ENCODE measurements around the gene AATF. TPM values are rescaled to one million over a fixed set of nuclear protein-coding genes. Genes with fewer than 3 reads are reported as not detected.

The AATF gene
- total and polyA plus RNA-seq, 12 donors = 21.0 to 68.2 (median 41.1) TPM

DNA sequence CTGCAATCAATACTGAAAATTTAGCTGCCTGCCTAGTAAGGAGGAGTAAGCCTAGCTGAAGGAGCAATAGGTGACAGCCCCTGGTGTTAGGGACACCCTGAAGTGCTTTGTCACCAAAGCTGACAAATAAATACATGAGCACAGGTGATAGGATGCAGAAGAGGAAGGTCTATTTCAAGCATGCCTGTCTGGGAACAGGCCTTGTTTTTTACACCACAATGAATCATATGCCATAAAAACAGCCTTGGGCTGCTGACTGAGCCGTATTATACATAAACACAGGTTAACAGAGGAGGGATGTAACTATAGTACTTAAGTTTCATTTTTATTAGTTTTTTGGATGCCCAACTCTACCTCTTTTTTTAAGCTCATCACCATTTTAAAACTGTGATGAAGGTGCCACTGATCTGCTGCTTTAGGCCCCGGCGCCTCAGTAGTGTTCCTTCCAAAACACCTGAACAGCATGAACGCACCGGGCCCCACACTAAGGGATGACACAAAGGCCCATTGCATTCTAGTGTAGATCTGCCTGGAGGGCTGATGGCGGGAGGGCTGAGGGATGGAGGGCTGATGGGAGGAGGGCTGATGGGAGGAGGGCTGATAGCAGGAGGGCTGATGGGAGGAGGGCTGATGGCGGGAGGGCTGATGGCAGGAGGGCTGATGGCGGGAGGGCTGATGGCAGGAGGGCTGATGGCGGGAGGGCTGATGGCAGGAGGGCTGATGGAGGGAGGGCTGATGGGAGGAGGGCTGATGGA, 150.3 kb downstream of the AATF start:
- Histone ChIP-seq H3K4me1 (replicated peaks in 1 of 2) (peaks cover 6 to 9% of the 10 kb centered on the region in 2 donors), H3K36me3 (replicated peaks in 1 of 2) (peaks cover 0 to 19% of the 10 kb centered on the region in 2 donors), H3K27ac (no peak overlapping the region), H3K27me3 (no peaks in the 10 kb centered on the region), H3K4me3 (no peak overlapping the region), H3K9me3 (replicated peaks in 1 of 3) (no peaks in the 10 kb centered on the region)
- no peak for DNase-seq
- 90 to 95% (median 91%) methylated on average over 9 of the region's 9 CpGs for WGBS, 4 donors
- intact Hi-C loops (cut with DNase I) = no loop called here
- no peak for TF ChIP-seq POLR2A (IDR thresholded peaks at IDR 0.05)
- TF ChIP-seq, protein P1, sequence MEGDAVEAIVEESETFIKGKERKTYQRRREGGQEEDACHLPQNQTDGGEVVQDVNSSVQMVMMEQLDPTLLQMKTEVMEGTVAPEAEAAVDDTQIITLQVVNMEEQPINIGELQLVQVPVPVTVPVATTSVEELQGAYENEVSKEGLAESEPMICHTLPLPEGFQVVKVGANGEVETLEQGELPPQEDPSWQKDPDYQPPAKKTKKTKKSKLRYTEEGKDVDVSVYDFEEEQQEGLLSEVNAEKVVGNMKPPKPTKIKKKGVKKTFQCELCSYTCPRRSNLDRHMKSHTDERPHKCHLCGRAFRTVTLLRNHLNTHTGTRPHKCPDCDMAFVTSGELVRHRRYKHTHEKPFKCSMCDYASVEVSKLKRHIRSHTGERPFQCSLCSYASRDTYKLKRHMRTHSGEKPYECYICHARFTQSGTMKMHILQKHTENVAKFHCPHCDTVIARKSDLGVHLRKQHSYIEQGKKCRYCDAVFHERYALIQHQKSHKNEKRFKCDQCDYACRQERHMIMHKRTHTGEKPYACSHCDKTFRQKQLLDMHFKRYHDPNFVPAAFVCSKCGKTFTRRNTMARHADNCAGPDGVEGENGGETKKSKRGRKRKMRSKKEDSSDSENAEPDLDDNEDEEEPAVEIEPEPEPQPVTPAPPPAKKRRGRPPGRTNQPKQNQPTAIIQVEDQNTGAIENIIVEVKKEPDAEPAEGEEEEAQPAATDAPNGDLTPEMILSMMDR (IDR thresholded peaks at IDR 0.05) = no peak

DNA sequence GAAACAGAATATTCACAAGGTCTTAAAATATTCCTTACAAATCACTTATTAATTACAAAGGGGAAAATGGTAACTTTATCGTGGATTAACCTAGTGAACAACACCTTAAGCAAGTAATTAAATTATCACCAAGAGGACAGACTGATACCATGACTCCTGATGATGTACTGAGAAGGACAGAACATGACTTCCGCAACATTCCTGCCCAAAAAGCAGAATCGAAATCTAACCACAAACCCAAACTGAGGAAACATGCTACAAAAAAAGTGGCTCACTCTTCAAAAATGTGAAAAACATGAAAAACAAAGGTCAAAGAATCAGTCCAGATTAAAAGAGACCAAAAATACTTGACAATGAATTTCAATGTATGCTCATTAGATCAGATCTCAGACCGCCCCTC, 151.5 kb downstream of the AATF start:
- 74 to 86% (median 83%) methylated on average over 4 of the region's 4 CpGs for WGBS, 4 donors
- TF ChIP-seq POLR2A (IDR thresholded peaks at IDR 0.05) = no peak
- TF ChIP-seq, protein P1 (IDR thresholded peaks at IDR 0.05) = no peak
- no peak overlapping the region for H3K4me3 ChIP-seq

DNA sequence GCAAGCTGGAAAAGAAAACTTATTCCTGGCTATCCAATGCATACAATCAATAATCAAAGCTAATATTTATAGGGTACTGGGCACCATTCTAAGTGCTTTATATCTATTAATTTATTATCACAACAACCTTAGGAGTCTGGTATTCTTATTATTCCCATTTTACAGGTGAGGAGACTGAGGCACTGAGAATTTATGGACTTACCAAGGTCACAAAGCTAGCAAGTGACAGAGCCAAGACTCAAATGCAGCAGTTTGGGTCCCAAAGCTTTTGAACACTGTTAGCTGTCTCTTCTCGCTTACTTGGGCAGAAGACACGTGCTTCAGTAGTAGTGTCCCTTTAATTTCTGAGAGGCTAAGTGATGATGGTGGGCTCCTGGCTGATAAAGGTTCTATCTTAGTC, 152.6 kb downstream of the AATF start:
- Histone ChIP-seq H3K27me3 (no peaks in the 10 kb centered on the region), H3K36me3 (replicated peaks in 1 of 2) (peaks cover 0 to 12% of the 10 kb centered on the region in 2 donors), H3K9me3 (replicated peaks in 1 of 3) (no peaks in the 10 kb centered on the region), H3K4me3 (no peak overlapping the region), H3K27ac (no peak overlapping the region), H3K4me1 (replicated peaks in 1 of 2) (no peaks in the 10 kb centered on the region)
- intact Hi-C loops (cut with DNase I) = no loop called here
- no peak for DNase-seq
- TF ChIP-seq POLR2A (IDR thresholded peaks at IDR 0.05) = no peak
- TF ChIP-seq, protein P1 (IDR thresholded peaks at IDR 0.05) = no peak
- 97 to 100% (median 99%) methylated on average over 2 of the region's 2 CpGs for WGBS, 4 donors

More for the DNA sequence above, 151.5 kb downstream of the AATF start:
- Histone ChIP-seq H3K27me3 (no peaks in the 10 kb centered on the region), H3K9me3 (replicated peaks in 1 of 3) (no peaks in the 10 kb centered on the region), H3K36me3 (replicated peaks in 1 of 2) (peaks cover 0 to 19% of the 10 kb centered on the region in 2 donors), H3K27ac (no peak overlapping the region), H3K4me1 (replicated peaks in 1 of 2) (peaks cover 0 to 3% of the 10 kb centered on the region in 2 donors)
- intact Hi-C loops (cut with DNase I) = no loop called here
- no peak for DNase-seq

DNA sequence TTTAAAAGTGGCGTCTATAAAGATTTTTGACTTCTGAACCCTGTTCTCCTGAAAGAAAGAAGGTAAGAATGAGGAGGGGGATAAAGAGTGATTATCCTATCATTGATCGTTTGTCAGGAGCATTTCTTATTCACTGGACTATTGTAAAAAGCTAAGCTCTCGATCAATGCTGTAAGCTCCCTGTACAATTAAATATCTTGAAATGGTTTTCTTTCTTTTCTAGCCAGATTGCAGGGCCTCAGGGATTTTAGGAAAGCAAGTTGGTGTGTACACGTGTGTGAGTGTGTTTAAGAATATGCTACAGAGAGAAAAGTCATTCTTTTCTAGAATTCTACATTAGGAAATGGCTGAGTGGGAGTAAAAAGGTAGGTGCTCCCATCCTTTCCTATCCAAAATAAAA, 154.5 kb downstream of the AATF start:
- no peak for DNase-seq
- 92 to 98% (median 96%) methylated on average over 4 of the region's 4 CpGs for WGBS, 4 donors
- H3K27me3 ChIP-seq = no peaks in the 10 kb centered on the region
- no peaks in the 10 kb centered on the region for H3K9me3 ChIP-seq (replicated peaks in 1 of 3)
- intact Hi-C loops (cut with DNase I) = no loop called here
- no peaks in the 10 kb centered on the region for H3K36me3 ChIP-seq (replicated peaks in 1 of 2)
- no peak overlapping the region for H3K27ac ChIP-seq
- no peak for TF ChIP-seq POLR2A (IDR thresholded peaks at IDR 0.05)
- TF ChIP-seq, protein P1 (IDR thresholded peaks at IDR 0.05) = no peak
- no peak overlapping the region for H3K4me3 ChIP-seq
- peaks cover 5 to 13% of the 10 kb centered on the region in 2 donors for H3K4me1 ChIP-seq (replicated peaks in 1 of 2)

All from adrenal gland (tissue), 12 donors.